Keratinocyte (primary cell): Measurements from ENCODE around the gene DDI1. TPM values are rescaled to one million over a fixed set of nuclear protein-coding genes. Genes with fewer than 3 reads are reported as not detected.

Source experiments
- DNase-seq: peaks from one replicate; pipeline ENCODE4 v3.0.0-alpha.2; 2011; ENCODE audit warnings: low read depth, missing footprints, low spot score
- FAIRE-seq: peaks from 2 replicates; lab custom pipeline; 2011; peaks lifted over from hg19 to GRCh38; lab: Jason Lieb, UNC
- H2AFZ ChIP-seq: 2 replicates; pipeline ENCODE4 v1.6.0; 2012; ENCODE audit warnings: low read length, control low read depth, inconsistent platforms; ENCODE audit not compliant: control insufficient read depth
- H3K27ac ChIP-seq: 2 replicates; pipeline ENCODE4 v1.5.1; 2011; ENCODE audit warnings: low read length; ENCODE audit not compliant: control insufficient read depth, insufficient read depth
- H3K27me3 ChIP-seq: 3 replicates; pipeline ENCODE4 v1.6.0; 2011; ENCODE audit warnings: low read length; ENCODE audit not compliant: control insufficient read depth, insufficient read depth; ENCODE audit errors: extremely low read depth
- H3K36me3 ChIP-seq, 2 experiments: 2 replicates in 1 of 2; 3 replicates in 1 of 2; pipeline ENCODE4 v1.5.1; 2011; ENCODE audit warnings: low read length in 2 of 2, mild to moderate bottlenecking in 1 of 2; ENCODE audit not compliant: control insufficient read depth in 2 of 2, insufficient read depth in 2 of 2; ENCODE audit errors: extremely low read depth in 1 of 2
- H3K4me1 ChIP-seq: 3 replicates; pipeline ENCODE4 v1.5.1; 2011; ENCODE audit warnings: low read length; ENCODE audit not compliant: control insufficient read depth, insufficient read depth; ENCODE audit errors: extremely low read depth
- H3K4me2 ChIP-seq: 3 replicates; pipeline ENCODE4 v1.6.0; 2011; ENCODE audit warnings: low read depth, low read length; ENCODE audit not compliant: control insufficient read depth, insufficient read depth; ENCODE audit errors: extremely low read depth
- H3K4me3 ChIP-seq, 3 experiments: fragments of 200-600 bp in 1 of 3; sonication (generic) in 1 of 3; 2 replicates in 2 of 3; 3 replicates in 1 of 3; pipeline ENCODE4 v1.5.1; 2011 to 2016; ENCODE audit warnings: low read length in 3 of 3, mild to moderate bottlenecking in 3 of 3, control low read depth in 2 of 3, inconsistent platforms in 1 of 3, low read depth in 1 of 3, mixed read lengths in 1 of 3, mixed run types in 1 of 3, moderate library complexity in 1 of 3; ENCODE audit not compliant: control insufficient read depth in 2 of 3, insufficient read depth in 2 of 3; ENCODE audit errors: extremely low read depth in 1 of 3
- H3K79me2 ChIP-seq: 2 replicates; pipeline ENCODE4 v1.6.0; 2012; ENCODE audit warnings: low read length; ENCODE audit not compliant: control insufficient read depth, insufficient read depth
- H3K9ac ChIP-seq: 3 replicates; pipeline ENCODE4 v1.6.0; 2011; ENCODE audit warnings: low read length; ENCODE audit not compliant: control insufficient read depth, insufficient read depth; ENCODE audit errors: extremely low read depth
- H3K9me1 ChIP-seq: 3 replicates; pipeline ENCODE4 v1.6.0; 2011; ENCODE audit warnings: low read length; ENCODE audit not compliant: control insufficient read depth, insufficient read depth; ENCODE audit errors: extremely low read depth
- H3K9me3 ChIP-seq: 2 replicates; pipeline ENCODE4 v1.5.1; 2012; ENCODE audit warnings: low read depth, low read length; ENCODE audit not compliant: control insufficient read depth
- H4K20me1 ChIP-seq: 3 replicates; pipeline ENCODE4 v1.6.0; 2011; ENCODE audit warnings: low read length; ENCODE audit not compliant: control insufficient read depth, insufficient read depth; ENCODE audit errors: extremely low read depth
- CTCF ChIP-seq, 3 experiments: IDR thresholded peaks in 1 of 3; conservative IDR thresholded peaks in 1 of 3; optimal IDR thresholded peaks in 1 of 3; 2 replicates in 2 of 3; 3 replicates in 1 of 3; pipeline versions ENCODE3 to v1.5.1; 2011; ENCODE audit warnings: low read length in 3 of 3, mild to moderate bottlenecking in 3 of 3, moderate library complexity in 2 of 3, control low read depth in 1 of 3, inconsistent platforms in 1 of 3; ENCODE audit not compliant: insufficient read depth in 2 of 3; ENCODE audit errors: extremely low read depth in 1 of 3
- EZH2 ChIP-seq: IDR thresholded peaks from one replicate; pipeline ENCODE4 v1.6.1; 2012; ENCODE audit warnings: inconsistent platforms, mild to moderate bottlenecking, low read length, moderate library complexity
- dilution Hi-C: fragments of 300-500 bp; cut with MboI; formaldehyde crosslinking; loops from one replicate; pipeline ENCODE4 v1.7.0; 2020; ENCODE audit warnings: low sequenced_read_pairs; ENCODE audit not compliant: extremely low pct_ligation_motif_present
- polyA plus RNA-seq, 5 experiments: library from polyadenylated mRNA; depleted of rRNA in 3 of 5; stranded (reverse) in 3 of 5; stranded (forward) in 1 of 5; unstranded in 1 of 5; fragments of >200 nt; gene quantifications; 1 replicate in 1 of 5; 2 replicates in 3 of 5; 3 replicates in 1 of 5; pipeline versions ENCODE4 v1.2.1 to v1.2.3, GENCODE V29; 2011 to 2012; ENCODE audit warnings: missing spikeins in 2 of 5, low read depth in 1 of 5, low replicate concordance in 1 of 5

Gene DDI1
- polyA plus RNA-seq, 1 donor (not counting 4 experiments of a cell fraction or from before 2014, with no cell fraction given): not detected

GRCh38 chr11:103998826-103999508 lies 37.5 kb upstream of the DDI1 start:
- dilution Hi-C loops: no loop called here
- no peaks in the 10 kb centered on the region for H3K9me3 ChIP-seq
- no peak for FAIRE-seq

GRCh38 chr11:104000798-104001197 lies 35.6 kb upstream of the DDI1 start:
- TF ChIP-seq EZH2 (no peak), CTCF (optimal IDR thresholded peaks at IDR 0.05 in 1 of 3, IDR thresholded peaks at IDR 0.05 in 1 of 3, conservative IDR thresholded peaks at IDR 0.05 in 1 of 3; ENCODE audit: extremely low read depth in 1 of 3, insufficient read depth in 2 of 3, low read length in 3 of 3) (no peak)
- Histone ChIP-seq H3K9ac (no peak overlapping the region), H3K4me3 (no peak overlapping the region), H3K27me3 (no peaks in the 10 kb centered on the region), H3K36me3 (no peaks in the 10 kb centered on the region), H3K9me3 (no peaks in the 10 kb centered on the region), H3K4me1 (no peaks in the 10 kb centered on the region), H3K27ac (no peak overlapping the region), H2AFZ (no peak overlapping the region), H4K20me1 (no peaks in the 10 kb centered on the region), H3K79me2 (no peaks in the 10 kb centered on the region), H3K9me1 (no peaks in the 10 kb centered on the region), H3K4me2 (no peak overlapping the region)
- DNase-seq (no peak), FAIRE-seq (no peak)
- dilution Hi-C loops: no loop called here

More at GRCh38 chr11:103998826-103999508, 37.5 kb upstream of the DDI1 start:
- Histone ChIP-seq H3K9me1 (no peaks in the 10 kb centered on the region), H3K4me1 (no peaks in the 10 kb centered on the region), H3K4me2 (no peak overlapping the region), H4K20me1 (no peaks in the 10 kb centered on the region), H3K27me3 (no peaks in the 10 kb centered on the region), H3K4me3 (no peak overlapping the region), H3K36me3 (no peaks in the 10 kb centered on the region), H3K27ac (no peak overlapping the region), H2AFZ (no peak overlapping the region), H3K9ac (no peak overlapping the region), H3K79me2 (no peaks in the 10 kb centered on the region)
- TF ChIP-seq CTCF (optimal IDR thresholded peaks at IDR 0.05 in 1 of 3, IDR thresholded peaks at IDR 0.05 in 1 of 3, conservative IDR thresholded peaks at IDR 0.05 in 1 of 3; ENCODE audit: extremely low read depth in 1 of 3, insufficient read depth in 2 of 3, low read length in 3 of 3): no peak
- no peak for TF ChIP-seq EZH2
- DNase-seq: no peak
